GM12878 (cell line): ENCODE results near the gene FCN2. TPM values are rescaled to one million over a fixed set of nuclear protein-coding genes. Genes with fewer than 3 reads are reported as not detected.

Source experiments
- ATAC-seq: fragments of 200-7000 bp; cut with Tn5 transposase; 3 replicates; pipeline ENCODE4 v1.9.1; 2020; ENCODE audit warnings: mild to moderate bottlenecking, moderate library complexity
- BruUV-seq: library from RNA; stranded (reverse); fragments of 400-500 nt; replicated peaks from 2 replicates; lab custom pipeline; 2021; lab: Mats Ljungman, UMichigan
- CTCF ChIA-PET: fragments of 300-600 bp; sonication (Branson Sonifier 250); formaldehyde crosslinking; extraction: SDS; loops from one replicate; lab custom pipeline; 2021; ENCODE audit warnings: inconsistent platforms; lab: Yijun Ruan, JAX
- POLR2A ChIA-PET: fragments of 350-600 bp; formaldehyde crosslinking; extraction: SDS; loops from one replicate; lab custom pipeline; 2021; ENCODE audit warnings: inconsistent platforms; lab: Charles Lee
- RAD21 ChIA-PET: fragments of 300-600 bp; sonication (Branson Sonifier 250); formaldehyde crosslinking; loops from one replicate; lab custom pipeline; 2023; ENCODE audit warnings: antibody characterized with exemption; ENCODE audit not compliant: unreplicated experiment; lab: Charles Lee
- SMC1A ChIA-PET: fragments of 300-600 bp; sonication (Branson Sonifier 250); formaldehyde crosslinking; loops from one replicate; lab custom pipeline; 2023; ENCODE audit not compliant: unreplicated experiment, uncharacterized antibody; lab: Charles Lee
- DNase-seq: peaks from one replicate; pipeline ENCODE4 v3.0.0-alpha.2; 2011; ENCODE audit warnings: low read depth, low spot score
- FAIRE-seq: peaks from 3 replicates; lab custom pipeline; 2011; peaks lifted over from hg19 to GRCh38; lab: Jason Lieb, UNC
- H2AFZ ChIP-seq: 2 replicates; pipeline ENCODE4 v1.6.0; 2011; ENCODE audit warnings: low read depth, low read length, control low read depth; ENCODE audit not compliant: control insufficient read depth
- H3K27ac ChIP-seq: 2 replicates; pipeline ENCODE4 v1.5.1; 2011; ENCODE audit warnings: control low read depth; ENCODE audit not compliant: control insufficient read depth, insufficient read depth
- H3K27me3 ChIP-seq, 2 experiments: replicated peaks in 1 of 2; 2 replicates each; pipeline versions ENCODE4 v1.6.0 to v1.6.1; 2011; ENCODE audit warnings: low read length in 1 of 2; ENCODE audit not compliant: control insufficient read depth in 2 of 2, insufficient read depth in 2 of 2
- H3K36me3 ChIP-seq, 2 experiments: 2 replicates each; pipeline ENCODE4 v1.5.1; 2011; ENCODE audit warnings: low read length in 1 of 2; ENCODE audit not compliant: control insufficient read depth in 2 of 2, insufficient read depth in 2 of 2
- H3K4me1 ChIP-seq: 2 replicates; pipeline ENCODE4 v1.6.1; 2011; ENCODE audit warnings: mild to moderate bottlenecking, low read length, moderate library complexity, mixed read lengths; ENCODE audit not compliant: control insufficient read depth, insufficient read depth
- H3K4me2 ChIP-seq: 2 replicates; pipeline ENCODE4 v1.6.0; 2011; ENCODE audit warnings: control low read depth; ENCODE audit not compliant: control insufficient read depth, insufficient read depth
- H3K4me3 ChIP-seq: fragments of 200-600 bp; sonication (generic); 2 replicates; pipeline ENCODE4 v1.5.1; 2016
- H3K79me2 ChIP-seq: 2 replicates; pipeline ENCODE4 v1.6.0; 2011; ENCODE audit warnings: low read length; ENCODE audit not compliant: control insufficient read depth, insufficient read depth
- H3K9ac ChIP-seq: 2 replicates; pipeline ENCODE4 v1.8.0; 2011; ENCODE audit warnings: low read length, control low read depth, mixed read lengths; ENCODE audit not compliant: control insufficient read depth, insufficient read depth
- H3K9me3 ChIP-seq: replicated peaks from 3 replicates; pipeline ENCODE4 v1.5.1; 2011; ENCODE audit warnings: mild to moderate bottlenecking, low read length; ENCODE audit not compliant: control insufficient read depth, insufficient read depth
- H4K20me1 ChIP-seq: 2 replicates; pipeline ENCODE4 v1.6.0; 2011; ENCODE audit not compliant: control insufficient read depth, insufficient read depth
- BACH1 ChIP-seq: fragments of 450-650 bp; IDR thresholded peaks from 2 replicates; pipeline ENCODE4 v1.6.1; 2017; ENCODE audit warnings: mild to moderate bottlenecking, borderline replicate concordance
- BCL11A ChIP-seq: IDR thresholded peaks from 2 replicates; pipeline ENCODE4 v1.6.1; 2011; ENCODE audit warnings: low read depth, low read length
- CHD2 ChIP-seq: IDR thresholded peaks from 2 replicates; pipeline ENCODE4 v1.6.1; 2011; ENCODE audit warnings: low read depth, low read length, improper control_type of control experiment, borderline replicate concordance
- CREM ChIP-seq: IDR thresholded peaks from 2 replicates; pipeline ENCODE4 v1.6.1; 2014; ENCODE audit warnings: antibody characterized with exemption, low read depth
- EP300 ChIP-seq, 2 experiments: fragments of 150-350 bp in 1 of 2; IDR thresholded peaks; 2 replicates each; pipeline ENCODE4 v1.6.1; 2011 to 2012; ENCODE audit warnings: low read depth in 2 of 2, low read length in 2 of 2, borderline replicate concordance in 1 of 2, improper control_type of control experiment in 1 of 2, inconsistent platforms in 1 of 2; ENCODE audit not compliant: control insufficient read depth in 1 of 2
- IKZF1 ChIP-seq: fragments of 450-650 bp; conservative IDR thresholded peaks from 2 replicates; pipeline ENCODE4 v1.6.1; 2017; ENCODE audit warnings: antibody characterized with exemption, mild to moderate bottlenecking
- JUNB ChIP-seq: IDR thresholded peaks from 2 replicates; pipeline ENCODE4 v1.6.1; 2016; ENCODE audit warnings: antibody characterized with exemption, mild to moderate bottlenecking
- JUND ChIP-seq: IDR thresholded peaks from 2 replicates; pipeline ENCODE4 v1.6.1; 2012; ENCODE audit warnings: low read depth, mild to moderate bottlenecking, low read length, improper control_type of control experiment, moderate library complexity
- KDM1A ChIP-seq: fragments of 200-600 bp; sonication (generic); IDR thresholded peaks from 2 replicates; pipeline ENCODE4 v1.6.1; 2016; ENCODE audit warnings: borderline replicate concordance
- MEF2A ChIP-seq: IDR thresholded peaks from 2 replicates; pipeline ENCODE4 v1.6.1; 2011; ENCODE audit warnings: low read depth, mild to moderate bottlenecking, low read length, moderate library complexity; ENCODE audit not compliant: insufficient read depth
- POU2F2 ChIP-seq: IDR thresholded peaks from 3 replicates; pipeline ENCODE4 v1.6.1; 2011; ENCODE audit warnings: low read depth, mild to moderate bottlenecking, low read length, borderline replicate concordance
- RAD21 ChIP-seq: IDR thresholded peaks from 2 replicates; pipeline ENCODE4 v1.6.1; 2011; ENCODE audit warnings: mild to moderate bottlenecking, low read depth, low read length, moderate library complexity; ENCODE audit not compliant: insufficient read depth
- RELA ChIP-seq: fragments of 450-650 bp; IDR thresholded peaks from 2 replicates; pipeline ENCODE4 v1.8.0; 2014; ENCODE audit warnings: borderline replicate concordance; ENCODE audit not compliant: partially characterized antibody
- SIN3A ChIP-seq: IDR thresholded peaks from 2 replicates; pipeline ENCODE4 v1.6.1; 2012; ENCODE audit warnings: low read depth, low read length, improper control_type of control experiment
- STAT3 ChIP-seq: IDR thresholded peaks from 2 replicates; pipeline ENCODE4 v1.6.1; 2011; ENCODE audit warnings: low read depth, low read length, improper control_type of control experiment
- ZBED1 ChIP-seq: IDR thresholded peaks from 2 replicates; pipeline ENCODE4 v1.6.1; 2016; ENCODE audit warnings: borderline replicate concordance
- ZNF207 ChIP-seq: fragments of 450-650 bp; IDR thresholded peaks from 2 replicates; pipeline ENCODE4 v1.6.1; 2014; ENCODE audit warnings: antibody characterized with exemption, mild to moderate bottlenecking, borderline replicate concordance
- WGBS: methylation state at CpG from one replicate; pipeline ENCODE4 v1.1.6; 2016; ENCODE audit warnings: low lambda C conversion rate; ENCODE audit not compliant: insufficient replicate concordance, insufficient coverage; ENCODE audit errors: missing lambda C conversion rate; 5-methylcytosine and 5-hydroxymethylcytosine counted together
- in situ Hi-C: fragments of 300-500 bp; cut with MboI; formaldehyde crosslinking; loops from 9 replicates; pipeline ENCODE4 v1.14.3; 2018; ENCODE audit warnings: mixed read lengths
- intact Hi-C: fragments of 100-400 bp; cut with micrococcal nuclease; formaldehyde crosslinking; loops from one replicate; pipeline ENCODE4 v1.14.2; 2022; ENCODE audit not compliant: unreplicated experiment
- polyA plus RNA-seq, 11 experiments: library from polyadenylated mRNA; depleted of rRNA in 4 of 11; unstranded in 6 of 11; stranded (reverse) in 5 of 11; fragments of >200 nt; fragmentation: Nextera tagmentation in 4 of 11; fragmentation: Illumina TruSeq in 1 of 11; extraction: Ambion mirVana in 4 of 11; extraction: Trizol in 1 of 11; gene quantifications; 1 replicate in 1 of 11; 2 replicates in 10 of 11; pipeline versions ENCODE4 v1.2.1 to v1.2.3, GENCODE V29; 2011 to 2016; ENCODE audit warnings: inconsistent platforms in 2 of 11, missing spikeins in 2 of 11, low read depth in 1 of 11
- total RNA-seq, 4 experiments: library from RNA; depleted of rRNA in 3 of 4; stranded (reverse); fragments of >200 nt in 3 of 4; fragmentation: Illumina TruSeq in 1 of 4; extraction: Trizol in 1 of 4; gene quantifications; 2 replicates each; pipeline versions ENCODE4 v1.2.1 to v1.2.3, GENCODE V29; 2013 to 2021
- TF ChIP-seq, protein P1 (sequence below): IDR thresholded peaks from 2 replicates; pipeline ENCODE4 v1.6.1; 2012; ENCODE audit warnings: low read depth, low read length, improper control_type of control experiment
- TF ChIP-seq, protein P2 (sequence below): fragments of 450-650 bp; IDR thresholded peaks from 2 replicates; pipeline ENCODE4 v1.6.1; 2017; ENCODE audit warnings: mild to moderate bottlenecking, moderate library complexity

The FCN2 gene
- total and polyA plus RNA-seq, 10 of the 15 experiments (the other 5 are each of a cell fraction or from before 2014, with no cell fraction given): not detected

DNA sequence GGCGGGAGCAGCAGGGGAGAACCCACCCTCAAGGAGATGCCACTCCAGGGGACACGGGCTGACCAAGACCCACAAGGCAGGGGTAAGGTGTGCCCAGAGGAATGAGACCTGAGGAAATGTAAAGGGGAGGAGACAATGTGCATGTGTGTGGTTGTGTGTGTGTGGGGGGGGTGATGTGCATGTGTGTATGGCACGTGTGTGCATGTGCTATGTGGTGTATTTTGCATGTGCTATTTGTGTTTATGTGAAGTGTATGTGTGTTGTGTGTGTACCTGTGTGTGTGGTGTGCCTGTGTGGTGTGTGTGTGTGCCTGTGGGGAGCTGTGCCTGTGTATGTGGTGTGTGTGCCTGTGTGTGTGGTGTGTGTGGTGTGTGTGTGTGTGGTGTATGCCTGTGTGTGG is 33.5 kb upstream of the FCN2 start:
- no peak for FAIRE-seq
- SMC1A ChIA-PET: no interaction called here
- ATAC-seq: no peak
- 18% methylated on average over 3 of the region's 3 CpGs for WGBS
- Histone ChIP-seq H3K4me1 (no peaks in the 10 kb centered on the region), H3K4me2 (no peak overlapping the region), H3K9me3 (peaks cover 9% of the 10 kb centered on the region; the same call in 2 of the 3 replicates), H3K79me2 (no peaks in the 10 kb centered on the region), H3K9ac (no peak overlapping the region), H2AFZ (no peak overlapping the region), H3K4me3 (no peak overlapping the region), H3K27ac (no peak overlapping the region), H4K20me1 (no peaks in the 10 kb centered on the region), H3K27me3 (no peaks in the 10 kb centered on the region), H3K36me3 (no peaks in the 10 kb centered on the region)
- in situ Hi-C loops (no loop called here), intact Hi-C loops (no loop called here)
- TF ChIP-seq BCL11A (no peak), KDM1A (no peak), IKZF1 (no peak), RAD21 (no peak), JUNB (no peak), CREM (no peak), CHD2 (no peak), STAT3 (no peak), JUND (no peak), BACH1 (no peak), ZNF207 (no peak), EP300 (IDR thresholded peaks at IDR 0.05; ENCODE audit: borderline replicate concordance in 1 of 2, control insufficient read depth in 1 of 2, low read depth in 2 of 2, low read length in 2 of 2) (no peak), ZBED1 (no peak), SIN3A (no peak), POU2F2 (no peak), MEF2A (no peak), RELA (no peak)
- TF ChIP-seq, protein P1, sequence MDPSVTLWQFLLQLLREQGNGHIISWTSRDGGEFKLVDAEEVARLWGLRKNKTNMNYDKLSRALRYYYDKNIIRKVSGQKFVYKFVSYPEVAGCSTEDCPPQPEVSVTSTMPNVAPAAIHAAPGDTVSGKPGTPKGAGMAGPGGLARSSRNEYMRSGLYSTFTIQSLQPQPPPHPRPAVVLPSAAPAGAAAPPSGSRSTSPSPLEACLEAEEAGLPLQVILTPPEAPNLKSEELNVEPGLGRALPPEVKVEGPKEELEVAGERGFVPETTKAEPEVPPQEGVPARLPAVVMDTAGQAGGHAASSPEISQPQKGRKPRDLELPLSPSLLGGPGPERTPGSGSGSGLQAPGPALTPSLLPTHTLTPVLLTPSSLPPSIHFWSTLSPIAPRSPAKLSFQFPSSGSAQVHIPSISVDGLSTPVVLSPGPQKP: no peak
- TF ChIP-seq, protein P2, sequence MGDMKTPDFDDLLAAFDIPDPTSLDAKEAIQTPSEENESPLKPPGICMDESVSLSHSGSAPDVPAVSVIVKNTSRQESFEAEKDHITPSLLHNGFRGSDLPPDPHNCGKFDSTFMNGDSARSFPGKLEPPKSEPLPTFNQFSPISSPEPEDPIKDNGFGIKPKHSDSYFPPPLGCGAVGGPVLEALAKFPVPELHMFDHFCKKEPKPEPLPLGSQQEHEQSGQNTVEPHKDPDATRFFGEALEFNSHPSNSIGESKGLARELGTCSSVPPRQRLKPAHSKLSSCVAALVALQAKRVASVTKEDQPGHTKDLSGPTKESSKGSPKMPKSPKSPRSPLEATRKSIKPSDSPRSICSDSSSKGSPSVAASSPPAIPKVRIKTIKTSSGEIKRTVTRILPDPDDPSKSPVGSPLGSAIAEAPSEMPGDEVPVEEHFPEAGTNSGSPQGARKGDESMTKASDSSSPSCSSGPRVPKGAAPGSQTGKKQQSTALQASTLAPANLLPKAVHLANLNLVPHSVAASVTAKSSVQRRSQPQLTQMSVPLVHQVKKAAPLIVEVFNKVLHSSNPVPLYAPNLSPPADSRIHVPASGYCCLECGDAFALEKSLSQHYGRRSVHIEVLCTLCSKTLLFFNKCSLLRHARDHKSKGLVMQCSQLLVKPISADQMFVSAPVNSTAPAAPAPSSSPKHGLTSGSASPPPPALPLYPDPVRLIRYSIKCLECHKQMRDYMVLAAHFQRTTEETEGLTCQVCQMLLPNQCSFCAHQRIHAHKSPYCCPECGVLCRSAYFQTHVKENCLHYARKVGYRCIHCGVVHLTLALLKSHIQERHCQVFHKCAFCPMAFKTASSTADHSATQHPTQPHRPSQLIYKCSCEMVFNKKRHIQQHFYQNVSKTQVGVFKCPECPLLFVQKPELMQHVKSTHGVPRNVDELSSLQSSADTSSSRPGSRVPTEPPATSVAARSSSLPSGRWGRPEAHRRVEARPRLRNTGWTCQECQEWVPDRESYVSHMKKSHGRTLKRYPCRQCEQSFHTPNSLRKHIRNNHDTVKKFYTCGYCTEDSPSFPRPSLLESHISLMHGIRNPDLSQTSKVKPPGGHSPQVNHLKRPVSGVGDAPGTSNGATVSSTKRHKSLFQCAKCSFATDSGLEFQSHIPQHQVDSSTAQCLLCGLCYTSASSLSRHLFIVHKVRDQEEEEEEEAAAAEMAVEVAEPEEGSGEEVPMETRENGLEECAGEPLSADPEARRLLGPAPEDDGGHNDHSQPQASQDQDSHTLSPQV: no peak
- BruUV-seq: no TSS peak
- DNase-seq: no peak
- POLR2A ChIA-PET: no interaction called here
- CTCF ChIA-PET: no interaction called here
- RAD21 ChIA-PET: no interaction called here
